GM20000 (cell line): Measurements from ENCODE around the gene FBXW12.

Source experiments
- DNase-seq: peaks from one replicate; pipeline ENCODE4 v3.0.0; 2012; ENCODE audit warnings: low spot score
- CTCF ChIP-seq: IDR thresholded peaks from 2 replicates; pipeline ENCODE4 v1.5.1; 2012; ENCODE audit warnings: mild to moderate bottlenecking, control low read depth; ENCODE audit errors: extremely low read depth, missing control alignments

The FBXW12 gene

GRCh38 chr3:48367201-48367600 lies 4.8 kb upstream of the FBXW12 start:
- no peak for TF ChIP-seq CTCF
- DNase-seq = no peak

- TF ChIP-seq CTCF = no peak
- no peak for DNase-seq
These were observed 2.2 kb upstream of the FBXW12 start for GRCh38 chr3:48369693-48370332.

- TF ChIP-seq CTCF = no peak
- no peak for DNase-seq
These were observed 1.7 kb upstream of the FBXW12 start for GRCh38 chr3:48370333-48370713.

- DNase-seq = no peak
- TF ChIP-seq CTCF = no peak
These were observed 355 bp downstream of the FBXW12 start for GRCh38 chr3:48372377-48372770.

GRCh38 chr3:48372862-48373435 lies 930 bp downstream of the FBXW12 start:
- no peak for DNase-seq
- no peak for TF ChIP-seq CTCF

GRCh38 chr3:48387634-48388033 lies 15.6 kb downstream of the FBXW12 start:
- TF ChIP-seq CTCF = no peak
- DNase-seq = no peak

- DNase-seq = no peak
- TF ChIP-seq CTCF = no peak
These were observed 16.9 kb downstream of the FBXW12 start for GRCh38 chr3:48388966-48389365.
